Measurements from ENCODE around the gene RPS24.

Gene RPS24

GRCh38 chr10:78028438-78029268, 5.0 kb upstream of the RPS24 start:
- DNase-seq, result peak; percentile 4

DNA sequence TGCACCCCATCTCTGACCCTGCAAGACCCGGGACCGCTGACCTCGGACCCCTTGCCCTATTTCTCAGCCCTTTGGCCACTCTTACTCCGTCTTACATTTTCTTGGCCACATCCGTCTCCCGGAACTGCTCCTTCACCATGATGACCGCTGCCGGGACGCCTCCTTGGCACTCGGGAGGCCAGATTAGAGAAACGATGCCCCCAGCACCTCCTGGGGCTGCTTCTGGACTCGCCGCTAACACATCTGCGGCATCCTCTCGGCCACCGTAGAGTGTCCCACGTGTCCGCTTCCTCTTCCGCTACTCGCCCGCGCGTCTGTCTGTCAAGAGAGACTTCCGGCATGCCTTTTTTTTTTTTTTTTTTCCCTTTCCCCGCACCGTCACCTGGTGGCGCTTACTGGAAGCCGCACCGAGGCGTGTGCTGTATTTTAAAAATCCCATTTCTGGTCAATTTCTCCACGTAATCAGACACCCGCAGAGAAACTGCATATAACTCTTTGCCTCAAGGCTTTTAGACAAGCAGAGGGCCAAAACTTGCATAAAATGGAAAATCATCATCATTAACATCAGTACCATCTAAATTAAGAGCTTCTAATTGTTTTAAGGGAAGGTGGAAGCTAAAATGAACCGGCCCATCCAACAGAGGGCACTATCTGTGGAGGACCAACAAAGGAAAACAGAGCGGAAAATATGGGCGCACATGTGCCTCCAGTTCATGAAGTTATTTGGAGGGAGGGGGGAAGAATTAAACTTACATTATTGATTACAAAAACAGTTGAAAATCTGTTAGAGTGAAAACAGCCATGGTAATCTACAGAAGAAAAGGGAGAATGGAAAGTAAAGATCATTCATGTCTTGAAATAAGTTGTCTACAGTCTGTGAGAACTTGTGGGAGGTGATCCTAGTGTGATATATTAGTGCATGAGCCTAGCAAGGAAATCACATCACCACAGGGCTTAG, 4.1 kb upstream of the RPS24 start, which contains the start of gene POLR3A:
TSS of gene POLR3A (minus strand) at position 247 of the 958 bp plus-strand sequence. CDS start at position 139, 108 bp downstream.
- DNase-seq, result peak; percentile 89

- DNase-seq, result no peak
These were observed 351 bp upstream of the RPS24 start for GRCh38 chr10:78033387-78033636.

GRCh38 chr10:78035025-78035424, 1.4 kb downstream of the RPS24 start:
- no peak for DNase-seq

- DNase-seq, result no peak
These were observed 1.8 kb downstream of the RPS24 start for GRCh38 chr10:78035437-78035836.

DNA sequence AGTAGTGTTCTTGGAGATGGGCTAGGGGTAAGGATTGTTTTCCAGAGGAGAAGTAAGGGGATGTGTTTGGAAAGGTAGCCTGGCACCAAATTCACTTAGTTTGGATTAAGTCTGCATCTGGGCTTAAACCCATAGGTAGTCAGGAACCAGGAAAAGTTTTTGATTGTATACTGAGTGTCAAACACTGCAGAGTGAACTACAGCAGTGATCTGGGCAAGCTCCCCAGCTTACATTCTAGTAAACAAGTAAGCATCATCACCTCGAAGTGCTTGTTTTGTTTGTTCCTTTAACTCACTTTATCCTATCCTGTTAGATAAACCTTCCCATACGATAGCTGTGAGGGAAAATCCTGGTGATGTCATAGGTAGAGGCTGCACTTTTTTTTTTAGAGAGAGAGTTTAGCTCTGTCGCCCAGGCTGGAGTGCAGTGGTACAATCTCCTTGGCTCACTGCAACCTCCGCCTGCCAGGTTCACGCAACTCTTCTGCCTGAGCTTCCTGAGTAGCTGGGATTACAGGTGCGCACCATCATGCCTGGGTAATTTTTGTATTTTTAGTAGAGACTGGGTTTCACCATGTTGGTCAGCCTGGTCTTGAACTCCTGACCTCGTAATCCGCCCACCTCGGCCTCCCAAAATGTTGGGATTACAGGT, 2.4 kb downstream of the RPS24 start:
- DNase-seq, result no peak

- no peak for DNase-seq
These were observed 4.4 kb downstream of the RPS24 start for GRCh38 chr10:78038105-78038504.

DNA sequence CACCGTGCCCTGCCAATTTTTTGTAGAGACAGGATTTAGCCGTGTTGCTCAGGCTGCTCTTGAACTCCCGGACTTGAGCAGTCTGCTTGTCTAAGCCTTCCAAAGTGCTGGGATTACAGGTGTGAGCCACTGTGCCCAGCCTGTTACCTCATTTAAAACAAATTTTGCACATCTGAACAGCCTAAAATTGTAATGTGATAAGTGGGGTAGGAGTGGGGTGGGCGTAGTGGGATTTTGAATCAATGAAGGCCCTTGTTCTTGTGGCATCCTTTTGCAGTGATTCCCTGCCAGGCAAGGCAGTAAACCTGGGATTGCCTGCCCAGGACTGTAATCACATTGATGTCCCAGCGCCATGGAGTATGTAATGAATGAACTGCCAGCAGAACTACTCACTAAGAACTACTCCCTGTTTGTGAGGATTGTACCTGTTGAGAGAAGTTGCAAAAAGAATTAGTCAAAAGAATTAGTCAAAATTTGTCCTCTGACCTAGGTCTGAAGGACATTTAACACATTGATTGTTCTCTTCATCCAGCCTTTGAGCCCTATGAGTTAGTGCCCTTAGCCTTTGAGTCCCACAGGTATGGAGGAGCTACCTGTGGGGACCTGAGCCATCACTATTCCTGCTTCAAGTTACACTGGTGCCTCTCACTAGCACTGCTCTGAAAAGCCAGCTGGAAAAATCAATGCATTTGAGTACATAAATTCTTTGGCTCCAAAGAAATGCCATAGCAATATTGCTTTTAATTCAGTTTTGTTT, 5.3 kb downstream of the RPS24 start:
- no peak for DNase-seq

GRCh38 chr10:78039743-78040142, 6.1 kb downstream of the RPS24 start:
- no peak for DNase-seq

- no peak for DNase-seq
These were observed 7.8 kb downstream of the RPS24 start for GRCh38 chr10:78041170-78042057.

- DNase-seq, result no peak
These were observed 8.5 kb downstream of the RPS24 start for GRCh38 chr10:78042058-78042751.

DNA sequence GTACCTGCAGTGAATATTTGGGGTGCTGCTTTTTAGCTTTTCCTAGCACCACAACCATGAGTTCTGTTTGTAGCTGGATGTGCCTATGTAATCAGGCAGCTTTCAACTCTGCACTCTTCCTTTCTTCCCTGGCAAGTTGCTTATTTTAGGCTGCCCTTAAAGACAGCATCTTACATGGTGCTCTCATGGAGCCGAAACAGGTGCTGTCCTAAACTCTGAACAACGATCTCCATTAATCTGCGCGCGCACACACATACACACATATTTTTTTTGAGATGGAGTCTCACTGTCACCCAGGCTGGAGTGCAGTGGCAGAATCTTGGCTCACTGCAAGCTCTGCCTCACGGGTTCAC, 9.1 kb downstream of the RPS24 start:
- no peak for DNase-seq

GRCh38 chr10:78044179-78044578, 10.5 kb downstream of the RPS24 start:
- no peak for DNase-seq

- DNase-seq, result no peak
These were observed 11.0 kb downstream of the RPS24 start for GRCh38 chr10:78044699-78045098.

DNA sequence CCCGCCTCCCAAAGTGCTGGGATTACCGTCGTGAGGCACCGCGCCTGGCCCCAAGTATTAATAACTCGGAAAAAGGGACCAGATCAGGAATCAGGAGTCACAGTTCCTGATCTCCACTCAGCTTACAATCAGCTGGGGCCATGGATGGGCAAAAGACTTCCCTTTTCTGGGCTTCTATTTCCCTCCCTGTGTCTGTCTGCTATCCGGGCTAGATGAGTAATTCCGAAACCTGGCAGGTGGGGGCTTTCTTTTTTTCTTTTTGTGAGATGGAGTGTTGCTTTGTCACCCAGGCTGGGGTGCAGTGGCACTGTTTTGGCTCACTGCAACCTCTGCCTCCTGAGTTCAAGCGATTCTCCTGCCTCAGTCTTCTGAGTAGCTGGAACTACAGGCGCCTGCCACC, 11.6 kb downstream of the RPS24 start:
- DNase-seq, result no peak

DNA sequence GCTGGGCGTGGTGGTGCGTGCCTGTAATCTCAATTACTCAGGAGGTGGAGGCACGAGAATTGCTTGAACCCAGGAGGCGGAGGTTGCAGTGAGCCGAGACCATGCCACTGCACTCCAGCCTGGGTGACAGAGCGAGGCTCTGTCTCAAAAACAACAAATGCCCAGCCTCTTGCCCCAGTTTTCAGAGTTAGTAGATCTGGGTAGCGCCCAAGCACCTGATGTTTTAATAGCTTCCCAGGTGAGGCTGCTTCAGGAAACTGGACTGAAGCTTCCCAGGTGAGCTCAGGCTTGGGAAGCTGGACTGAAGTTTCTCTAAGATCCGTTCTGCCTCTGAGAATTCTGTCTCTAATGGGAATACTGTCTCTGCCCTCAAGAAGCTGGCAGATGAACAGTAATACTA, 12.2 kb downstream of the RPS24 start:
- no peak for DNase-seq

DNA sequence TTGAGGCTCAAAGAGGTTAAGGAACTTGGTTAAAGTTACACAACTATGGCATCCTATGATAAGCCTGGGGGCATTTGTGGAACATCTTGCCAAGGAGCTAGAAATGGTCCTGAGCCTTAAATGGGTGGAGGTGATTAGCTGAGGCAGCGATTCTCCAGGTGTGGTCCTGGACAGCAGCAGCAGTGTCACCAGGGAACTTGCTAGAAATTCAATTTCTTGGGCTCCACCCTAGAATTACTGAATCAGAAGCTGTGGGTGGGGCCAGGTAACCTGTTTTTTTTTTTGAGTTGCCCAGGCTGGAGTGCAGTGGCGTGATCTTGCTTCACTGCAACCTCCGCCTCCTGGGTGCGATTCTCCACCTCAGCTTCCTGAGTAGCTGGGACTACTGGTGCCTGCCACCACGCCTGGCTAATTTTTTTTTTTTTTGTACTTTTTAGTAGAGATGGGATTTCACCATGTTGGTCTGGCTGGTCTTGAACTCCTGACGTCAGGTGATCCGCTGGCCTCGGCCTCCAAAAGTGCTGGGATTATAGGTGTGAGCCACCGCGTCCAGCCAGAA, 13.1 kb downstream of the RPS24 start:
- DNase-seq, result no peak

DNA sequence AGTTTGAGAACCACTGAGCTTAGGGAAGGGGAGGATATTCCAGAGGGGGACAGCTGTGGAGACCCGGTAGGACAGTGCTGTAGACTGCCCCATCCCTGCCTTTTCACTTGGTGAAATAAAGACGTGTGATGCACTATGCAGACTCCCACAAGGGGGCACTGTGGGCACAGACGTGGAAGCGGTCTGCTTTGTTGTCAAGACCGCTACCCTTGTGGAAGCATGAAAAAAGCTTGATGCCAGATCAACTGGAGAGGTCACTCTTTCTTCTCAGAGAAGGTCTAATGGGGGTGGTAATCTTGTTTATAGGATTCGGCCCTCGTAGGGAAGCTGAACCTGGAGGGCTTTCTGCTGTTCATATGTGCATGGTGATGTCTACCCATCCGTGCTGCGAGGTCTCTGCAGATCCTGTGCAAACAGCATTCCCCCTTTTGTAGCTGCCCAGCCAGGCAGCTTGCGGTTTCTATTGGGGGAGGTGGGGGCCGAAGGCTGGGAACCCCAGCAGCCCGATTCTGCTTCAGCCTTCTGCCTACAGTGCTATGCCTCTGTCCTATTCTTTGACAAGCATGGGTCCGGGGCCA, 13.7 kb downstream of the RPS24 start:
- peak; percentile 80 for DNase-seq

DNA sequence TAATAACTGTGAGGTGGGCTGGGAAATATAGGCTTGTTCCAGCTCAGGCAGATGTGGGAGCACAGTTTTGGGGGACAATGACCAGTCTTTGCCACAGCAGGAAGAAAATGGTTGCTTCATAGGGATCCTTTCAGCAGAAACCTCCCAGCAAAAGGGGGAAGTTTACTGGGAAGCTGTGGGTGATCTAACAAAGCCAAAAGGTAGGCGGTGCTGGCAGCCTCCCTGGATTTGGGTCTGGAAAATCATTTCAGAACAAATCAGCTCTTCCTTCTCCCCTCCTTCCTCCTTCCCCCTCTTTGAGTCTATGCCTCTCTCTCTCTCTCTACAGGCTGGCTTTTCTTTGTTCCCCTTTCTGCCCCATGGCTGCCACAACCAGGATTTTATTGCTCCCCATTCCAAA, 16.2 kb downstream of the RPS24 start:
- DNase-seq, result no peak

DNA sequence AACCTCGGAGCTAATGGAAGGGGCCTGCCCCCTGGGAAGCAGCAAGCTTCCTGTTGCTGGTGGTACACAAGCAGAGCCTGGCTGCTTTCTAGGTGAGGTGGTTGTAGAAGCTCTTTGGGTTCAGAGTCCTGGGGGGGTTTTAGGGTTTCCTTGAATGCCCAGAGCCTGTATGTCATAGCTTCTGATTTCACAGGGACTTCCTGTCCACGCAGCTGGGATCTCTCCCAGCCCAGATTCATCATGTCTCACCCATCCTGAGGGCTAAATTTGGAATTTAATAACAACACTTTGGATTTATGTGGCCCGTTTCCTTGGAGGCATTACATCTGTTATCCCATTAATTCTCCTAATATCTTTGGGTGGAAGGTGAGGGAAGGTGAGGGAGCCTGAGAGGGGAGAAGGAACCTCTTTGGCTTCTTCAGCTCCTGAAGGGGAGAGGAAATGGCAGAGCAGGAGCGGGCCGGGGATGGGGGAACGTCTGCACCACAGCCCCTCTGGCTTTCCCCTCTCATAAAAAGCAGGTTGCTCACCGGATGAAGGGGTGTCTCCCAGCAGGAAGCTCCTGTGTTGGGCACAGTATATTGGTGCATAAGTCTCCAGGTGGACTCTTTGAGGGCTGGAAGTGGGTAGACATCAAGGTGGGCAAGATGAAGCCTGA, 19.7 kb downstream of the RPS24 start:
- no peak for DNase-seq

Measured in T-helper 9 cell (primary cell).